ENCODE results near the gene APBA1. TPM values are rescaled to one million over a fixed set of nuclear protein-coding genes. Genes with fewer than 3 reads are reported as not detected.

APBA1 gene
- total RNA-seq, 1 experiment from 2014 or later: 0.05 TPM

DNA sequence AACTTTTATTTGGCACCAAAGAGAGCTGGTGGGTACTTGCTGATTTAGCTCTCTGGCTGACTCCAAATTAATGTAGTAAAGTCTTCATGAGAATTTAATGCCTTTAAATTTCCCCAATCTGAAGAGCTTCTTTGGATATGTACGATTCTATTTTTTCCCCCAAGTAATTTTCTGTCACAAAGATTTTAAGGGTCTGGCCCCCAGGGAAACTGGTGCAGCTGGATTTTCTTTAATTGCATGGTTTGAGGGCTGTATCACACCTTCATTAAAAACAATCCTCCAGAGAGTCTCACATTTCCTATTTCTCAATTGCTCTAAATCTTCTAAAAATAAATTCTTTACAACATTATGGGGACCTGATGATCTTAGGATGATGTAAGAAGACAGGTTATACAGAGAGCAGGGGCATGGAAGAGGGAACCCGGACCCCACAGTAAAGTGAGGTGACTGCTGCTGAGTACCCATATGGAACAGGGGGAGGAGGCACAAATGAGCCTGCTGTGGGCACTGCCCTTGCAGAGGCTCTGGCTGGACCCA, 188.2 kb downstream of the APBA1 start:
- POLR2A ChIA-PET: no interaction called here

DNA sequence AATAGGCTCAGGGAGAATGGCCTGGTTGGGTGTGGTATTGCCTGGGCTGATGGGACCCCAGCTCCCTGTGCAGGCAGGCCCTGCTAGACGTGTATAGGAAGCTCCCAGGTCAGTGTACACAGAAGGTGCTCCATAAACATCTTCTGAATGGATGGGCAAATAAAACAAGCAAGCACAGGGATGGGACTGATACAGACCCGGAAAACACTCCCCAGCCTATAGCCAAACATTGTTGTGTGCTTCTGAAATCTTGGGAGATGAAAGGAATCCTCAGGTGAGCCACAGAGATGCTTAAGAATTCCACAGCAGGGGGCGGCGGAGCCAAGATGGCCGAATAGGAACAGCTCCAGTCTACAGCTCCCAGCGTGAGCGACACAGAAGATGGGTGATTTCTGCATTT, 195.4 kb downstream of the APBA1 start:
- DNase-seq (ENCODE audit: low read depth, low spot score) (no peak), ATAC-seq (no peak)
- Histone ChIP-seq H3K27ac (ENCODE audit: low read length) (no peak overlapping the region), H3K9me3 (ENCODE audit: control insufficient read depth, insufficient read depth, low read depth, low read length) (no peaks in the 10 kb centered on the region), H3K27me3 (ENCODE audit: control insufficient read depth, insufficient read depth, low read length) (peaks cover 2% of the 10 kb centered on the region; the same call in 1 of the 2 replicates), H3K4me3 (ENCODE audit: low read depth in 2 of 2, low read length in 2 of 2) (peak overlapping the region in 1 of 2 experiments; percentile 12; a peak in 1 of 4 replicates), H3K36me3 (ENCODE audit: control insufficient read depth, insufficient read depth, low read length) (no peaks in the 10 kb centered on the region), H3K4me1 (ENCODE audit: control insufficient read depth, insufficient read depth, low read length) (no peaks in the 10 kb centered on the region)
- in situ Hi-C loops (cut with HindIII; ENCODE audit: low pct_unique_long_range_greater_than_20kb, low sequenced_read_pairs) (no loop called here), intact Hi-C loops (cut with micrococcal nuclease; ENCODE audit: unreplicated experiment) (no loop called here)
- TF ChIP-seq POLR2AphosphoS5 (IDR thresholded peaks at IDR 0.05; ENCODE audit: low read depth, low read length) (no peak), TCF7L2 (IDR thresholded peaks at IDR 0.05; ENCODE audit: low read depth, low read length) (no peak), SIN3A (IDR thresholded peaks at IDR 0.05; ENCODE audit: borderline replicate concordance, insufficient read depth, low read depth, low read length) (no peak)
- TF ChIP-seq, protein P1, sequence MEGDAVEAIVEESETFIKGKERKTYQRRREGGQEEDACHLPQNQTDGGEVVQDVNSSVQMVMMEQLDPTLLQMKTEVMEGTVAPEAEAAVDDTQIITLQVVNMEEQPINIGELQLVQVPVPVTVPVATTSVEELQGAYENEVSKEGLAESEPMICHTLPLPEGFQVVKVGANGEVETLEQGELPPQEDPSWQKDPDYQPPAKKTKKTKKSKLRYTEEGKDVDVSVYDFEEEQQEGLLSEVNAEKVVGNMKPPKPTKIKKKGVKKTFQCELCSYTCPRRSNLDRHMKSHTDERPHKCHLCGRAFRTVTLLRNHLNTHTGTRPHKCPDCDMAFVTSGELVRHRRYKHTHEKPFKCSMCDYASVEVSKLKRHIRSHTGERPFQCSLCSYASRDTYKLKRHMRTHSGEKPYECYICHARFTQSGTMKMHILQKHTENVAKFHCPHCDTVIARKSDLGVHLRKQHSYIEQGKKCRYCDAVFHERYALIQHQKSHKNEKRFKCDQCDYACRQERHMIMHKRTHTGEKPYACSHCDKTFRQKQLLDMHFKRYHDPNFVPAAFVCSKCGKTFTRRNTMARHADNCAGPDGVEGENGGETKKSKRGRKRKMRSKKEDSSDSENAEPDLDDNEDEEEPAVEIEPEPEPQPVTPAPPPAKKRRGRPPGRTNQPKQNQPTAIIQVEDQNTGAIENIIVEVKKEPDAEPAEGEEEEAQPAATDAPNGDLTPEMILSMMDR (IDR thresholded peaks at IDR 0.05): no peak
- TF ChIP-seq, protein P2, sequence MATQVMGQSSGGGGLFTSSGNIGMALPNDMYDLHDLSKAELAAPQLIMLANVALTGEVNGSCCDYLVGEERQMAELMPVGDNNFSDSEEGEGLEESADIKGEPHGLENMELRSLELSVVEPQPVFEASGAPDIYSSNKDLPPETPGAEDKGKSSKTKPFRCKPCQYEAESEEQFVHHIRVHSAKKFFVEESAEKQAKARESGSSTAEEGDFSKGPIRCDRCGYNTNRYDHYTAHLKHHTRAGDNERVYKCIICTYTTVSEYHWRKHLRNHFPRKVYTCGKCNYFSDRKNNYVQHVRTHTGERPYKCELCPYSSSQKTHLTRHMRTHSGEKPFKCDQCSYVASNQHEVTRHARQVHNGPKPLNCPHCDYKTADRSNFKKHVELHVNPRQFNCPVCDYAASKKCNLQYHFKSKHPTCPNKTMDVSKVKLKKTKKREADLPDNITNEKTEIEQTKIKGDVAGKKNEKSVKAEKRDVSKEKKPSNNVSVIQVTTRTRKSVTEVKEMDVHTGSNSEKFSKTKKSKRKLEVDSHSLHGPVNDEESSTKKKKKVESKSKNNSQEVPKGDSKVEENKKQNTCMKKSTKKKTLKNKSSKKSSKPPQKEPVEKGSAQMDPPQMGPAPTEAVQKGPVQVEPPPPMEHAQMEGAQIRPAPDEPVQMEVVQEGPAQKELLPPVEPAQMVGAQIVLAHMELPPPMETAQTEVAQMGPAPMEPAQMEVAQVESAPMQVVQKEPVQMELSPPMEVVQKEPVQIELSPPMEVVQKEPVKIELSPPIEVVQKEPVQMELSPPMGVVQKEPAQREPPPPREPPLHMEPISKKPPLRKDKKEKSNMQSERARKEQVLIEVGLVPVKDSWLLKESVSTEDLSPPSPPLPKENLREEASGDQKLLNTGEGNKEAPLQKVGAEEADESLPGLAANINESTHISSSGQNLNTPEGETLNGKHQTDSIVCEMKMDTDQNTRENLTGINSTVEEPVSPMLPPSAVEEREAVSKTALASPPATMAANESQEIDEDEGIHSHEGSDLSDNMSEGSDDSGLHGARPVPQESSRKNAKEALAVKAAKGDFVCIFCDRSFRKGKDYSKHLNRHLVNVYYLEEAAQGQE (IDR thresholded peaks at IDR 0.05; ENCODE audit: insufficient read depth in 1 of 2, low read depth in 2 of 2, low read length in 1 of 2): no peak
- CTCF ChIA-PET: no interaction called here
- BruUV-seq (replicated peaks): no TSS peak
- POLR2A ChIA-PET: no interaction called here

More for the DNA sequence above, 188.2 kb downstream of the APBA1 start:
- in situ Hi-C loops (cut with HindIII; ENCODE audit: low pct_unique_long_range_greater_than_20kb, low sequenced_read_pairs) (no loop called here), intact Hi-C loops (cut with micrococcal nuclease; ENCODE audit: unreplicated experiment) (no loop called here)
- Histone ChIP-seq H3K27ac (ENCODE audit: low read length) (no peak overlapping the region), H3K9me3 (ENCODE audit: control insufficient read depth, insufficient read depth, low read depth, low read length) (no peaks in the 10 kb centered on the region), H3K4me1 (ENCODE audit: control insufficient read depth, insufficient read depth, low read length) (no peaks in the 10 kb centered on the region), H3K27me3 (ENCODE audit: control insufficient read depth, insufficient read depth, low read length) (no peaks in the 10 kb centered on the region), H3K36me3 (ENCODE audit: control insufficient read depth, insufficient read depth, low read length) (no peaks in the 10 kb centered on the region), H3K4me3 (ENCODE audit: low read depth in 2 of 2, low read length in 2 of 2) (no peak overlapping the region)
- BruUV-seq (replicated peaks): no TSS peak
- CTCF ChIA-PET: no interaction called here
- TF ChIP-seq, protein P2 (IDR thresholded peaks at IDR 0.05; ENCODE audit: insufficient read depth in 1 of 2, low read depth in 2 of 2, low read length in 1 of 2): no peak
- TF ChIP-seq POLR2AphosphoS5 (IDR thresholded peaks at IDR 0.05; ENCODE audit: low read depth, low read length) (no peak), SIN3A (IDR thresholded peaks at IDR 0.05; ENCODE audit: borderline replicate concordance, insufficient read depth, low read depth, low read length) (no peak), TCF7L2 (IDR thresholded peaks at IDR 0.05; ENCODE audit: low read depth, low read length) (no peak)
- TF ChIP-seq, protein P1 (IDR thresholded peaks at IDR 0.05): no peak
- ATAC-seq: no peak
- no peak for DNase-seq (ENCODE audit: low read depth, low spot score)
